Right renal cortex interstitium (tissue), 3 donors: ENCODE measurements around the gene ABL2. TPM values are rescaled to one million over a fixed set of nuclear protein-coding genes. Genes with fewer than 3 reads are reported as not detected.
"Not testable (repeated sequence)": the region's sequence is repeated elsewhere in the genome, so short reads cannot be mapped to it uniquely, and the experiment has no call there.

ENCODE experiments used
- DNase-seq, 3 donors: peaks; one replicate each; pipeline ENCODE4 v3.0.0-alpha.2; 2013; ENCODE audit warnings: low read depth in 3 of 3, low spot score in 2 of 3
- polyA plus RNA-seq, 3 donors: library from polyadenylated mRNA; unstranded; fragments of 120-200 nt; gene quantifications; one replicate each; pipeline ENCODE4 v1.2.1, GENCODE V29; 2013; ENCODE audit not compliant: insufficient read length in 3 of 3

The ABL2 gene
- polyA plus RNA-seq, 3 donors: 10.5 to 11.0 (median 10.8) TPM

DNA sequence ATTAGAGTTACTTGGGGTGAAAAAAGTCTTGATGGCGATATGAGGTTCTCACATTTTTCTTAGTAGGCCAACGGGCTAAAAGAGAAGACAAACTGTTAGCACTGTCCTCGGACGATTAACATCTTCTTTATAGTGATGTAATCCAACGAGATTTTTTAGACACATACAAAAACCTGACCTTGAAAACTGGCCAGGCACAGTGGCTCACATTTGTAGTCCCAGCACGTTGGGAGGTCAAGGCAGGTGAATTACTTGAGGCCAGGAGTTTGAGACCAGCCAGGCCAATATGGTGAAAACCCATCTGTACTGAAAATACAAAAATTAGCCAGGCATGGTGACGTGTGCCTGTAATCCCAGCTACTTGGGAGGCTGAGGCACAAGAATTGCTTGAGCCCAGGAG lies 8.4 kb downstream of the ABL2 start:
- not testable (repeated sequence) for DNase-seq

GRCh38 chr1:179217943-179218507 lies 11.5 kb downstream of the ABL2 start:
- DNase-seq: no peak

GRCh38 chr1:179213317-179213716 lies 16.2 kb downstream of the ABL2 start:
- DNase-seq: not testable (repeated sequence)

- no peak for DNase-seq
Observed at GRCh38 chr1:179208681-179209477, 20.6 kb downstream of the ABL2 start.

- no peak for DNase-seq
Observed at GRCh38 chr1:179206812-179207211, 22.7 kb downstream of the ABL2 start.

DNA sequence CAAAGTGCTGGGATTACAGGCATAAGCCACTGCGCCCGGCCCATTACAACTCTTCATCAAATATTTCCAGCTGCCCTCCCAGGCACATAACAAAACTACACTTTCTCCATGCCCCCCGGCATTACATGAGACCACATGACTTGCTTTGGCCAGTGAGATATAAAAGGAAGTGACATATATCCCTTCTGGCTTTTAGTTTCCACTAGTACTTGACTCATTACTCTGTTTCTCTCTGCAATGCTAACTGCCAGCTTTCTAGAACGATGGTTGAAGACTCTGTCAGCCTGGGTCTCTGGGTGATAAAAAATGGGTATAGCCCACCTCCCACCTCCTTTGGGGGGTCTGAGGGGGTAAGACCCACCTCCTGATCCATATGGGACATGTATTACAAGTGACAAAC lies 24.2 kb downstream of the ABL2 start:
- no peak for DNase-seq

- DNase-seq: no peak
Observed at GRCh38 chr1:179202161-179202560, 27.3 kb downstream of the ABL2 start.

DNA sequence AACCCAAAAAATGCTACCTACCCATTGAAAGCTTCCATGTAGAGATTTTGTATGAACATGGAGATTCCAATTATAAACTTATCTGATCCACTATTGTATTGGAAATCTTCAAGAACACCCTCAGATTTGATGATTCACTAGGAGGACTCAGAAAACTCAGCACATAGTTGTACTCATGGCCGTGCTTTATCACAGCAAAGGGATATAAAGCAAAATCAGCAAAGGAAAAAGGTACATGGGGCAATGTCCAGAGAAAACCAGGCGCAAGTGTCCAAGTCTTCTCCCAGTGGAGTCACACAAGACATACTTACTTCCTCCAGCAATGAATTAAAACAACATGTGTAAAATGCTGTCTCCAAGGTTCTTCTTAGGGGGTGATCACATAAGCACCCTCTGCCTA lies 28.9 kb downstream of the ABL2 start:
- DNase-seq: no peak

GRCh38 chr1:179197690-179198297 lies 31.7 kb downstream of the ABL2 start:
- no peak for DNase-seq

DNA sequence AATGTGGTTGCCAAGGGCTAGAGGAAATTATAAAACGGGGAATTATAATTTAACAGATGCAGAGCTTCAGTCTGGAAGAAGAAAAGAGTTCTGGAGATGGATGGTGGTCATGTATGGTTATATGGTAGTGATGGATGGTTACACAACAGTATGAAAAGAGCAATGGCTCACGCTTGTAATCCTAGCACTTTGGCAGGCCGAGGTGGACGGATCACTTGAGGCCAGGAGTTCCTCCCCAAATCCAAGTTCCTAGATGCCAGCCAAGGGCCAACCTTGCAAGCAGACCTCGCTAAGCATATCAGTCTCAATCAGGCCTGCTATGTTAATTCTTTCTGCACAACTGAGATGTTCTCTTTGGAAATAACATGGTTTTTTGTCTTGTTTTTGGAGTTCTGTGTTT lies 33.6 kb downstream of the ABL2 start:
- DNase-seq: not testable (repeated sequence)

GRCh38 chr1:179195376-179195775 lies 34.1 kb downstream of the ABL2 start:
- DNase-seq: no peak

DNA sequence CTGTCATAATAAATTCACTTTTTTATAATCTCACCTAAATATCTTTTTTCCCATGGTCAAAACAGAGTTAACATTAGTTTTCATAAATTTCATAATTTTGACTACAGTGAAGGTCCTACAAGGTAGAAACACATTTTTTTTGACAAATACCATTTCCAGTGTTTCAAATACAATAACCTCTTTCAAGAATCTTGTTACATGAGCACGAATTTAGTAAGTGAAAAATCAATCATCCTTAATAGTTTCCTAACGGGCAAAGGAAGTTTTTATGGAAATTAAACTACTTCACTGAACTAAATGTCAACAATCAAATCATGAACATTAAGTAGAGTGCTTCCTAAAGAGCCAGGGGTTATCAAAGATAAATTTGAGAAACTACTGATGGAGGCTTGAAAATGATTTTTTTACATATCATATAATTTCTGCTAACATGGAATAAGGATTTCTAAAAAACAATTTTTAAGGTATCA lies 35.4 kb downstream of the ABL2 start:
- no peak for DNase-seq

DNA sequence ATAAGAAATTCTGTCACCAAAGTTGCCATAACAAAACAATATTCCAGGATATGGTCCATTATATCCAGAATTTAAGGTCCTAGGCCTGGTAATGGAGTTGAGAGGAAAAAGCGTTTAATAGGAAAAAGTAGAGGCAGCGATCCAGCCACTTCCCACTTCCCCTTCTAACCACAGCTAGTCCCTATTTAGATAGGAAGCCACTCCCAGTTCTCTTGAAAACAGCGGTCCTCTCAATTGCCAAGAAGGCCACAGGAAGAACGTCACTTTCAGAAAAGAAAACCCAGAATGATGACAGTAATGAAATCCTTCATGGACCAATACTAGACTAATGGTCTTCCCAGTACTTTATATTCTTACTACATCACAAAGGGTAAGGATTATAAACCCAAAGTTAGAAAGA lies 38.6 kb downstream of the ABL2 start:
- no peak for DNase-seq

DNA sequence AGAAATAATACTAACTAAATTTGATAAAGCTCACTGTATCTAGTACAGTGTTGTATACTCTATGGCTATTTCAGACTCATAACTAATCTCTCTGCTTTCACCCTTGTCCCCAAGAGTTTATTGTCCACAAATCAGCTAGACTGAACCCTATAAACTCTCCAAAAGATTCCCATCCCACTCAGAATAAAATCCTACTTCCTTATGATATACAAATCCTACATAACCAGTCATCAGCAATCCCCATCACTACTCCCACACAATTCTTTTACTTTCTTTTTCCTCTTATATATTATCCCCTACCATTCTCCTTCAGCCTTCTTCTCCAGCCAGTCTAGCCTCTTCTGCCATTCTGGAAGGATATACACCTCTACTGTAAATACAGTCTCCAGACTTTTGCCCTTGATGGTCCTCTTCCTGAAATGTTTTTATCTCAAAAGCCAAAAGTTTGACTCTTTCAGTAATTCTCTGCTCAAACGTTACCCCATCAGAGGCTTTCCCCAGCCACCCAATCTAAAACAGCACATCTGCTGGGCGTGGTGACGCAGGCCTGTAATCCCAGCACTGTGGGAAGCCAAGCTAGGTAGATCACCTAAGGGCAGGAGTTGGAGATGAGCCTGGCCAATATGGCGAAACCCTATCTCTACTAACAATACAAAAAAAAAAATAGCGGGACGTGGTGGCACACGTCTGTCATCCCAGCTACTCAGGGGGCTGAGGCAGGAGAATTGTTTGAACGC lies 41.6 kb downstream of the ABL2 start:
- DNase-seq: no peak

- no peak for DNase-seq
Observed at GRCh38 chr1:179187043-179187442, 42.4 kb downstream of the ABL2 start.

DNA sequence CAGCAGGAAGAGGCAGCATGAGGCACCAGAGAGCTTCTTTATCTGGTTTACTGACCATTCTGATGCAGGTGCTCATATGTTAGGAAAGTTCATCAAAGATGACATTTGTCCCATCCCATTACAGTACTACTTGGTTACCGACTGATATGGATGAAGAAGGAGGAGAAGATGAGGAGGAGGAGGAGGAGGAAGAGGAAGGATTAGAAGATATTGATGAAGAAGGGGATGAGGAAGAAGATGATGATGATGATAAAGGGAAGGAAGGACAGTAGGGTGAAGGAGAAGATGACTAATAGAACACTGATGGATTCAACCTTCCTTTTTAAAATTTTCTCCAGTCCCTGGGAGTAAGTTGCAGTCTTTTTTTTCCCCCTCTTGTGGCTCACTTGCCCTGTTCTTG lies 45.1 kb downstream of the ABL2 start:
- no peak for DNase-seq

DNA sequence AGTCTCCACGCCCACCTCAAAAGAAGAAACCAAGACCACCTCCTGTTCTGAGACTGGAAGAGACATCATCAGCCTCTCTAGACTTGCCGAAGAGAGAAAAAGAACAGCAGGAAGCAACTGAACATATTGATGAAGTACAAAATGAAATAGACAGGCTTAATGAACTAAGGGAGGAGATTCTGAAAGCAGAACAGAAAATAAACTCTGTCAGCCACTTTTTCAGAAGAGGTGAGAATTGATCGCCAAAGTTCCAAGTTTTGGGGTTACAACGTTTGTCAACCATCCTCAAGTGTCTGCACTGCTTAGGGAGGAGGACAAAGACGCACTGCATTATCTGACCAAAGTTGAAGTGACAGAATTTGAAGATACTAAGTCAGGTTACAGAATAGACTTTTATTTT lies 45.6 kb downstream of the ABL2 start:
- DNase-seq: no peak

GRCh38 chr1:179178950-179179349 lies 50.5 kb downstream of the ABL2 start:
- no peak for DNase-seq

DNA sequence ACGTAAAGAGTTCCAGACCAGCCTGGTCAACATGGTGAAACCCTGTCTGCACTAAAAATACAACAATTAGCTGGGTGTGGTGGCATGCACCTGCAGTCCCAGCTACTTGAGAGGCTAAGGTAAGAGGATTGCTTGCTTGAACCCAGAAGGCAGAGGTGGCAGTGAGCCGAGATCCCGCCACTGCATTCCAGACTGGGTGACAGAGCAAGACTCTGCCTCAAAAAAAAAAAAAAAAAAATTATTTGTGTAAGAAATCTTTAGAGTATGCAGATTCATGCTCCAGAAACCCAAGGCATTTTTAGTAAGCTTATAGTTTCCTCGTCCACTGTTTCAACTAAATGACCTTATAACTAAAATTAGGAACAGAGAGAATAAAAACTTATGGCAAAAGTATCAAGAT lies 51.3 kb downstream of the ABL2 start:
- no peak for DNase-seq

DNA sequence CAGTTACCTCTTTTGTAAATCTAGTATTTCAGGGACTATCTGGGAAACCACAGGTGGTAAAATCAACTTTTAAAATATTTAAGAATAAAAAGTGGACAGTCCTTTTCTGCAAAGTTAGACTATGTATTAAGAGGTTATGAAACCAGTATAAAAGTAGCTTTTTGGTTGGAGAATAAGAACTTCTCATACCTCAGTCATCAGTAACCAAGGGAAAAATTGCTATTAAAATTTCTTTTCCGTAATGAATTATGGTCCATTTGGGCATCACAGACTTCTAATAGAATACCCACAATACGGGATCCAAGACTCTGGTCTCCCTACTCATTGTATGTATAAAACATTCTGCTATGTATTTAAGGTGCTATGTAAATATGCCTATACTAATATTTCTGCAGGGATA lies 51.9 kb downstream of the ABL2 start:
- no peak for DNase-seq

DNA sequence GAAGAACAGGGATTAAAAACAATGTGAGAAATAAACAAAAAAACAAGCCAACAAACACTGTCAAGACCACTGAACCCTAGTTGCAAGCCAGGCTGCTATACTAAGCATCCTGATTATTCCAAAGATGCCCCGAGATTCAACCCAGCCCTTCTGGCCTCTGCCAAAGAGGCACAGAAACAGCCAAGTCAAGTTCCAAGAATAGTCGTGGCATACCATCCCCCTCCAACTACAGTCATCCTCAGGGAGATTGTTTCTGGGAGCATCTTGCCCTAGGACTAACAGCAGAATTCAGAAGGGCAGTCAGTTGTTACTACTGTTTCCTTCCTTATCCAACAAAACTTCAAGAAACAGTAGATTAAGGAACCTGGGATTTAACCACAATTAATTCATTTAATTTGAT lies 52.3 kb downstream of the ABL2 start:
- DNase-seq: no peak
